Hair follicular keratinocyte (primary cell): Measurements from ENCODE around the gene SF3B3. TPM values are rescaled to one million over a fixed set of nuclear protein-coding genes. Genes with fewer than 3 reads are reported as not detected.

Source experiments
- total RNA-seq: library from RNA; depleted of rRNA; stranded (reverse); fragments of >200 nt; gene quantifications from 2 replicates; pipeline ENCODE4 v1.2.3, GENCODE V29; 2015

Gene SF3B3
- 82.2 and 109 TPM in 2 replicates for total RNA-seq

DNA sequence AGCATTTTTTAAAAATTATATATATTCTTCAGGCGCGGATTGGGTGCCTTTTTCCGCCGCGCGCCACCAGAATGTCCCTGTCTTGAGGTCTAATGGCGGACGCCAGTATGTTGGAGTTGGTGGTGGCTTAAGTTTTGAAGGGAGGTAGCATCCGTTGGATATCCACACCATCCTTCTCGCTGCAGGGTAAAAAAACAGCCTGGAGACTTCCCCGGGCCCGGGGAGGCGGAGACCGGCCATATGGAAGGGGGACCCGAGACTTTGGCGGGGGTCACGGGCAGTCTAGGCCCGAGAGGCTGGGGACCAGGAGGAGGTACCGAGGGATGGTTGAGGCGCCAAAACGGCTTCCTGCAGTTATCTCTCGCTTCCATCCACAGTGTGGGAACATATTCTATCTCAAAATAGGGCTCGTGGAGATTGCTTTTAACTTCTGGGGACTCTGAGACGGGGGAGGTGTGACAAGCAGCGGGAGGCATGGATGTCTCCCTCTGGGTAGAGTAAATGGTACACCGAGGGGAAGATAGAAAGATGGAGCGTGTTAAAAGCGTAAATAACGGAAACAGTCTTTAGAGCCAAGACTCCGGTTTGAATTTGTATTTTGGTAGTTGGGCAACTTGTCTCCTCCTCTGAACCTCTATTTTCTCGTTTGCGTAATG lies at the start of gene SF3B3:
TSS of gene SF3B3 (plus strand) at position 74 of the 656 bp plus-strand sequence. CDS start 2,841 bp downstream, outside the sequence.

DNA sequence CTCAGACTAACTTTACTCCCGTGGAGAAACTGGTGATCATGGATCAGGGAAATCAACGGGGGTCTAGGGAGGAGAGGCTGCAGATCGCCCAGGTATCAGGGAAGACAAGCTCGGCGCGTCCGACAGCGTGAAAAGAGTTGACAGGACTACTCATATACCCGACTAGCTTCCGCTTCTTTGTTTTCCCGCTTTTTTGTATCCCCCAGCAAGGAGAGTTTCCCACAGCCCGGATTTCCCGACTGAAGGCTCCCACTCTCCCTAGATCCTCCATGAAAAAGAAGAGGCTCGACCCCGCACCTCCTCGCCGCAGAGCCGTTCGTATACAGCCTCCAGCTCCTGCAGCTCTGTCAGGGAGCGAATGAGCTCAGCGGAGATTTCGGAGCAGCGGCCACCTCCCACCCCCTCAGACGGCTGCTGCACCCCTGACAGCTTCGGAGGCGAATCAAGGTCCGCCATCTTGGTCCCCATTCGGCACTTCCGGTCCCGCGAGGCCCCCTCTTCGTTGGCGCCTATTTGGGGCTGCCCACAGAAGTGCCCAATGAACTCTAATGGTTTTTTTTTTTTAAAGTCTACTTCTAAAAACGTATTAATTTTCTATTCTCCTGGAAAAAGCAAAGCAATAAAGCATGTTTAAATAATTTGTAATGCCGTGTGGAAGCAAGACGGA lies 407 bp upstream of the SF3B3 start, which contains the start of gene COG4:
TSS of gene COG4 (minus strand) at position 479 of the 667 bp plus-strand sequence. CDS start at position 468, 11 bp downstream.

Other genes with a start within 250 kb of the SF3B3 start
- 126 and 145 TPM in 2 replicates for gene AARS1, start 234.3 kb upstream of the SF3B3 start, total RNA-seq
- 26.9 and 27.2 TPM in 2 replicates for gene DDX19B, start 224.6 kb upstream of the SF3B3 start, total RNA-seq
- gene DDX19A, start 176.9 kb upstream of the SF3B3 start, total RNA-seq: 25.2 and 32.1 TPM in 2 replicates
- gene ST3GAL2, start 84.7 kb upstream of the SF3B3 start, total RNA-seq: 6.6 and 10.9 TPM in 2 replicates
- gene FCSK, start 69.2 kb upstream of the SF3B3 start, total RNA-seq: 9.8 and 9.9 TPM in 2 replicates
- 41.7 and 45.8 TPM in 2 replicates for gene COG4, start 262 bp upstream of the SF3B3 start, total RNA-seq
- 0.19 TPM in 1 of 2 replicates, not detected in the other for gene IL34, start 122.7 kb downstream of the SF3B3 start, total RNA-seq
- 24.9 and 28.9 TPM in 2 replicates for gene MTSS2, start 162.2 kb downstream of the SF3B3 start, total RNA-seq